Fibroblast of villous mesenchyme (primary cell): ENCODE measurements around the gene ELN. TPM values are rescaled to one million over a fixed set of nuclear protein-coding genes. Genes with fewer than 3 reads are reported as not detected.

Source experiments
- DNase-seq: peaks from one replicate; pipeline ENCODE4 v3.0.0-alpha.2; 2010; ENCODE audit warnings: low read depth
- H3K4me3 ChIP-seq: 2 replicates; pipeline ENCODE4 v1.5.1; 2011; ENCODE audit warnings: low read depth, mild to moderate bottlenecking, low read length
- total RNA-seq: library from RNA; depleted of rRNA; stranded (reverse); fragments of >200 nt; gene quantifications from 2 replicates; pipeline ENCODE4 v1.2.3, GENCODE V29; 2012
- TF ChIP-seq, protein P1 (sequence below): IDR thresholded peaks from 2 replicates; pipeline ENCODE4 v1.5.1; 2012; ENCODE audit warnings: low read depth, mild to moderate bottlenecking, low read length; ENCODE audit not compliant: insufficient read depth

The ELN gene
- total RNA-seq, 1 donor: under 0.01 TPM

- no peak for DNase-seq
- TF ChIP-seq, protein P1, sequence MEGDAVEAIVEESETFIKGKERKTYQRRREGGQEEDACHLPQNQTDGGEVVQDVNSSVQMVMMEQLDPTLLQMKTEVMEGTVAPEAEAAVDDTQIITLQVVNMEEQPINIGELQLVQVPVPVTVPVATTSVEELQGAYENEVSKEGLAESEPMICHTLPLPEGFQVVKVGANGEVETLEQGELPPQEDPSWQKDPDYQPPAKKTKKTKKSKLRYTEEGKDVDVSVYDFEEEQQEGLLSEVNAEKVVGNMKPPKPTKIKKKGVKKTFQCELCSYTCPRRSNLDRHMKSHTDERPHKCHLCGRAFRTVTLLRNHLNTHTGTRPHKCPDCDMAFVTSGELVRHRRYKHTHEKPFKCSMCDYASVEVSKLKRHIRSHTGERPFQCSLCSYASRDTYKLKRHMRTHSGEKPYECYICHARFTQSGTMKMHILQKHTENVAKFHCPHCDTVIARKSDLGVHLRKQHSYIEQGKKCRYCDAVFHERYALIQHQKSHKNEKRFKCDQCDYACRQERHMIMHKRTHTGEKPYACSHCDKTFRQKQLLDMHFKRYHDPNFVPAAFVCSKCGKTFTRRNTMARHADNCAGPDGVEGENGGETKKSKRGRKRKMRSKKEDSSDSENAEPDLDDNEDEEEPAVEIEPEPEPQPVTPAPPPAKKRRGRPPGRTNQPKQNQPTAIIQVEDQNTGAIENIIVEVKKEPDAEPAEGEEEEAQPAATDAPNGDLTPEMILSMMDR: no peak
- no peak overlapping the region for H3K4me3 ChIP-seq
Observed at GRCh38 chr7:74068378-74069085, 40.6 kb downstream of the ELN start.

GRCh38 chr7:74069086-74069541 is 41.1 kb downstream of the ELN start:
- TF ChIP-seq, protein P1: no peak
- DNase-seq: no peak

DNA sequence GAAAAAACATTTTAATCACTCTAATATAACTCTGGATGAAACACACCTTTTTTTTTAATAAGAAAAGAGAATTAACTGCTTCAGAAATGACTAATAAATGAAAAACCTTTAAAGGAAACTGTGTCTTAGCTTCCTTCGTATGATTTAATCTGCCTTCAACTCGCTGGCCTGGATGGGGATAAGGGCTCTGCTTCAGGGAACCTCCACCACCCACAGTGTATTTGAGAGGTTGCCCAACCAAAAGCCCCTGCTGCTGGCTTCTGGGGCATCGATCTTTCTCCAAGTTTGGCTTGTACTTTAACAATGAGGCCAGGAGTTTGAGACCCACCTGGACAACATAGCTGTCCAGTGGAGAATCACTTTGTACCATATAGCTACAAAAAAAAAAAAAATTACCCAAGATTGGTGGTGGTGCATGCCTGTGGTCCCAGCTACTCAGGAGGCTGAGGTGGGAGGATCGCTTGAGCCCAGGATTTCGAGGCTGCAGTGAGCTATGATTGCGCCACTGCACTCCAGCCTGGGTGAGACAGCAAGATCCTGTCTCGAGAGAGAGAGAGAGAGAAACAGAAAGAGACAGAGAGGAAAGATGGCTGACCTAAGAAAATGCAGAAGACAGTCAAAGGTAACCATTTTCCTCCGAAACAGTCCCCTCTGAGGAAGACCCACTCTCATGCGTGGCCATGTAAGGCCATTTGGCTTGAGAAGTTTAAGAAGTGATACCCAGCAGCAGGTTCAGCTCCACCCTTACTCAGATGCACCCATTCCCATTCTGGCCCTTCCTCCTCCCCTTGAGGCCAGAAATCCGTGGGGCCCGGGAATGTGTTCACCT is 42.0 kb downstream of the ELN start:
- H3K4me3 ChIP-seq: no peak overlapping the region
- TF ChIP-seq, protein P1: no peak
- no peak for DNase-seq

More at GRCh38 chr7:74069086-74069541, 41.1 kb downstream of the ELN start:
- H3K4me3 ChIP-seq: no peak overlapping the region

DNA sequence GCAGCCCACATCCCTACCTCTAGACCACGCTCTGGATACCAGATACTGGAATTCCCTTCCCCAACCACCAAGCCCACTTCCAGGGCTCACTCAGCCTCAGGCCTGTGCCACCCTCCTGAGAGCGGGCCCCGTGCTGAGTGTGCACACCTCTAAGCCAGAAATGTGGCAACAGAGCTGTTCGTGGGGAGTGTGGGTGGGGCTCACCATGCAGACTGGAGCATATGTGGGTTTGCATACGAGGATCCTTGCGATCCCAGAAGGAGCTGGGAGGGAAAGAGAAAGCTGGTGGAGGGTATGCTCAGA is 42.6 kb downstream of the ELN start:
- TF ChIP-seq, protein P1: no peak
- H3K4me3 ChIP-seq: no peak overlapping the region
- DNase-seq: no peak

- TF ChIP-seq, protein P1: no peak
- H3K4me3 ChIP-seq: no peak overlapping the region
- DNase-seq: no peak
Observed at GRCh38 chr7:74071121-74071520, 43.1 kb downstream of the ELN start.

DNA sequence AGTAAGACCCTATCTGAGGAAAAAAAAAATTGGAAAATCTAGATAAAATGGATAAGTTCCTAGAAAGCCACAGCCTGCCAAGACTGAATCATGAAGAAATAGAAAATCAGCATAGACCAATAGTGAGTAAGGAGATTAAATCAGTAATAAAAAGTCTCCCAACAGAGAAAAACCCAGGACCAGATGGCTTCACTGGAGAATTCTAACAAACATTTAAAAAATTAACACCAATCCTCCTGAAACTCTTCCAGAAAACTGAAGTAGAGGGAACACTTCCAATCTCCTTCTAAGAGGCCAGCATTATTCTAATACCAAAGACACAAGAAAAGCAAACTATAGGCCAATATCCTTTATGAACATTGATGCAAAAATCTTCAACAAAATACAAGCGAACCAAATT is 46.8 kb downstream of the ELN start:
- no peak overlapping the region for H3K4me3 ChIP-seq
- DNase-seq: no peak
- TF ChIP-seq, protein P1: no peak
